ENCODE measurements around the gene GNAI1.

- no peak for TF ChIP-seq ZFX (IDR thresholded peaks at IDR 0.05)
- TF ChIP-seq CTCF (conservative IDR thresholded peaks at IDR 0.05) = no peak
Observed at GRCh38 chr7:80135309-80136104, 876 bp downstream of the GNAI1 start.
